HG03565 (cell line): ENCODE data around the gene LMNTD1.
"Not testable (repeated sequence)": the region's sequence is repeated elsewhere in the genome, so short reads cannot be mapped to it uniquely, and the experiment has no call there.

Source experiments
- ATAC-seq: cut with Tn5 transposase; IDR thresholded peaks from one replicate; pipeline ENCODE4 v1.9.1; 2021; ENCODE audit warnings: mild to moderate bottlenecking, moderate library complexity; ENCODE audit not compliant: unreplicated experiment

Gene LMNTD1

DNA sequence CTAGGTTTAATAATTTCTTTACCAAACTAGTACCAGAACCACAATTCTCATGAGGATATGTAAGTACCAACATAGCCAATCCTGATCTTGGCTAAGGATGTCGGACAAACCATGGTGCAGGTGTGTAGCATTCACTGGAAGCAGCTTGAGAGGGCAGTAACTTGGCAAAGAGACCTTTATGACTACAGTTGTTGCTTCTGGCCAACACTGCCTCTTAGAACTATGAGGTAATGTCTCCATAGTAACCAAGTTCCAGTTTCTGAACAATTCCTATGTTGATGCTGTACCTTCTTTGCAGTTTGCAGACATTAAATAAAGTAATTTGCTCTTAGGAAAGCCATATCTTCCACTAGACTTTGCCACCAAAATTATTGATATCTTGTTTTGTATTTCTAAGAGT, at the start of gene LMNTD1:
LMNTD1 (minus strand) TSS at position 186 of the 400 bp plus-strand sequence. CDS start 324 bp downstream, outside the sequence.
- no peak for ATAC-seq

GRCh38 chr12:25598956-25599355, 45.9 kb upstream of the LMNTD1 start:
- ATAC-seq = no peak

DNA sequence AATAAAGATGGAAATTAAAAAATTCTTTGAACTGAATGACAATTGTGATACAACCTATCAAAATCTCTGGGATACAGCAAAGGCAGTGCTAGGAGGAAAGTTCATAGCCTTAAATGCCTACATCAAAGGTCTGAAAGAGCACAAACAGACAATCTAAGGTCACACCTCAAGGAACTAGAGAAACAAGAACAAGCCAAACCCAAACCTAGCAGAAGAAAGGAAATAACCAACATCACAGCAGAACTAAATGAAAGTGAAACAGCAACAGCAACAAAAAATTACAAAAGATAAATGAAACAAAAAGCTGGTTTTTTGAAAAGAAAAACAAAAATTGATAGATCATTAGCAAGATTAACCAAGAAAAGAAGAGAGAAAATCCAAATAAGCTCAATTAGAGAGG, 42.4 kb upstream of the LMNTD1 start:
- ATAC-seq = not testable (repeated sequence)

GRCh38 chr12:25594376-25594775, 41.3 kb upstream of the LMNTD1 start:
- no peak for ATAC-seq

GRCh38 chr12:25592725-25593495, 39.8 kb upstream of the LMNTD1 start:
- no peak for ATAC-seq

DNA sequence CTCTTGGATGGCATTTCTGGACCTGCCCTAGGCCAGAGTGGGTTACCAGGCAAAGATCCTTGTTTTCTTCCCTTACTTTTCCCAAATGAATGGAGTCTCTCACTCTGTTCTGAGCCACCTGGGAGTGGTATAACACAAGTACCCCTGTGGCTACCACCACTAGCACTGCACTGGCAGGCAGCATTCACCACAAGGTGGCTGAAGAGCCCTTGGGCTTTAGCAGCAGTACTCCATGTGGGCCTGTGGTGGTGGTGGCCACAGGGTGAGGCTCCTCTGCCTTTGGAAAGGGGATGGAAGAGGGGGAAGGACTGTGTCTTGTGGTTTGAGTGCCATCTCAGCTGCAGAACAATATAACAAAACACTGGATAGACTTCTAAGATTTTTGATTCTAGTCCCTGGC, 38.1 kb upstream of the LMNTD1 start:
- ATAC-seq = no peak

DNA sequence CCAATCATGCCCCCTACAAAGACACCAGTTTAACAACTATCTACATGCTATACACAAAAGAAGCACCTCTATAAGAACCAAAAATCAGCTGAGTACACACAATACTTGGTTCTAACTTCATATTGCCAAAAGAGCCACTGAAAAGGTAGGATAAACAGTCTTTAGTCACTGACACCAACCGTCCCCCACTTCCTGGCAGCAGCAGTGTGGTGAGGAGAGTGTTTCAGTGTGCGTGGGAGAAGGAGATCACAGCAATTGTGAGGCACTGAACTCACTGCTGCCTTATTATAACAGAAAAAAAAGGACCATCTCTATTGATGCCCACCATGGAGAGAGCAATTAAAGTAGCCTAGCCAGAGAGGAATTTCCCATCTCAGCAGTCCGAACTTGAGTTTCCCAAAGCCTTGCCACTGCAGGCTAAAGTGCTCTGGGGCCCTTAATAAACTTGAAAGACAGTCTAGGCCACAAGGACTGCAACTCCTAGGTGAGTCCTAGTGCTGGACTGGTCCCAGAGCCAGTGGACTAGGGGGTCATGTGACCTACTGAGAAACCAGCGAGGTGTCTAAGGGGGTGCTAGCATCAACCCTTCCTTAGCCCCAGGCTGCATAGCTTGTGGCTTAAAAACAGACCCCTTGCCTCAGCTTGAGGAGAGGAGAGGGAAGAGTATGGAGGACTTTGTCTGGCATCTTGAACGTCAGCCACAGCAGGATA, 37.1 kb upstream of the LMNTD1 start:
- no peak for ATAC-seq

- no peak for ATAC-seq
These were observed 34.3 kb upstream of the LMNTD1 start for GRCh38 chr12:25587346-25587745.

- ATAC-seq = no peak
These were observed 32.6 kb upstream of the LMNTD1 start for GRCh38 chr12:25585662-25586061.

DNA sequence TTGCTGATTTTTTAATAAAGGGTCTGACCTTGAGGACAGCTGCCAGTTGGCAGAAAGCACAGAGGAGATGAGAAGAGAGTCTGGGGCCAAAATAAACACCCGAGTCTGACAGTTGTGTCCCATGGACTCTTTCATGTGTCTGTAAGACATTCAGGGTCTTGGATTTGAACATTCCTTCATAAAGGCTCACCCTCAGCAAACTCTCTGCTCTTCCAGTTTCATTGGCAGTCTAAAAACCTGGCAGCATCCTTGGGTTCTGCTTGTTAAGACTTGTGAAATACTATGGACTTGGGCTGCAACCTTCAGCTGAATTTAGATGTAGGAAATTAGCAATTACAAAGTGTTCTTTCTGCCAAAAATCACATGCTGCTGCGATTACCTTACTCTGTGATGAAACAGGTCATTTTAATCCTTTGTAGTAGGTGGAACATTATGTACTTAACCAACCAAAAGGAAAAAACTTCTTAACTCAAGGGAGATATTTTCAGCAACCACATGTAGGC, 32.0 kb upstream of the LMNTD1 start:
- ATAC-seq = no peak

DNA sequence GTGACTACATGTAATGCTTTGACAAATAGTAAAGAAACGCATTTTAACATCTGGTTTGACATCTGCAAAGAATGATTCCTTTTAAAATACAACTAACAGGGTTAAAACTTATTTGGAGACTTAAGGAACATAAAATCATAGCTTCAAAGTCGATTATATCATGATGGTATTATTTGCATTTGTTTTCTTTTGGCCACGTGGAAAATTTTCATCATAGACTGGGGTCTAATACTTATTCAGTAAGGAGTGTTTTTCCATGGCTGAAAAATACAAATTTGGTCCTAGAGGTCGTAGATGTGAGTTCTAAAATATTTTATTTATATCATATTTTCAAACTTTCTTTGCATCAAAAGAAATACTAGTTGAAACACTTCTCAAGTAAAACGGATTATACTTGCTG, 31.5 kb upstream of the LMNTD1 start:
- ATAC-seq = no peak

DNA sequence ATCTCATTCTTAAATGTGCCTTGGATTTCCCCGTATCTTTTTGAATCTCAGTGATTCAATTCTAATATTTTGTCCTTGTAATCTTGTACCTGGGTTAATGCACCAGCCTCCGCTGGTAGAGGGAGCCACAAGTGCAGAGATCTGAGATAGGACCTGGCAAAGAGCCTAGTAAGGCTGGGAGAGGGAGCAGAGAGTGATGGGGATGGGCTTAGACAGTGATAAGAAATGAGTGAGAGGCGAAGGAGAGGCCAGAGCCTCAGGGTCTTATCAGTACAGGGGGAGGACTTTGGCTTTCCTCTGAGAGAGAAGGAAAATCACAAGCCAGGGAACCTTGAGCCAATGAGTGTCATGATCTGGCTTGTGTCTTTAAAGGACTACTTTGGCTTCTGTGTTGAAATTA, 30.5 kb upstream of the LMNTD1 start:
- no peak for ATAC-seq

GRCh38 chr12:25581067-25581466, 28.0 kb upstream of the LMNTD1 start:
- no peak for ATAC-seq

DNA sequence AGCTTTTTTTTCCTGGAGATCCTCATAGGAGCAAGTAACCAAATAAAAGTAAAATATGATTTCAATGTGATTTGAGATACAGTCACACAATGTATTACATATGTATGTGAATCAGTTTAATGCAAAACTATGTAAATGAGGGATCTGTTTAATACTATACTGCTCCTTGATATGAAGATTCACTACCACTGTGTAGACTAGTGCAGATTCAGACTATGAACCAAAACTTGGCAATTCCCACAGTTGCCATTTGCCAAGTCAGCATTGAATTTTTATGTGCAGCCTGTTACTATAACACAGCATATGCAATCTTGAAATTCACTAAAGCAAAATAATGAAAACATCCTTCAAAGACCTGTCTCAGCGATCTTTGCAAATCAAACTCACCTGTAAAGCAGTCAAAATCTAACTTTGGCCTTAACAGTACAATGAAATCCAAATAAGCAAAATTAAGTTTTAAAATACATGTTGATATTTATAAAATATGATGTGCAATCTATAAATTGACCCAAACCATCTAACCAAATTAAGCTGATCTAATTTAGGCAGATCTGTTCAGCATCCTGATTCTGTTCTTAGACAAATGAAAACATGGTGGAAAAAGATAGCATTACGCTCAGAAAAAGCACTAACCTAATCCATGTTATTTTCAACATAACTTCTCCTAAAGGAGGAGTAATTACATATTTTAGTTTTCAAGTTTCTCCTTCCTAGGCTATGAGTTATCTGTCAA, 25.5 kb upstream of the LMNTD1 start:
- no peak for ATAC-seq

- no peak for ATAC-seq
These were observed 21.7 kb upstream of the LMNTD1 start for GRCh38 chr12:25574761-25575160.

DNA sequence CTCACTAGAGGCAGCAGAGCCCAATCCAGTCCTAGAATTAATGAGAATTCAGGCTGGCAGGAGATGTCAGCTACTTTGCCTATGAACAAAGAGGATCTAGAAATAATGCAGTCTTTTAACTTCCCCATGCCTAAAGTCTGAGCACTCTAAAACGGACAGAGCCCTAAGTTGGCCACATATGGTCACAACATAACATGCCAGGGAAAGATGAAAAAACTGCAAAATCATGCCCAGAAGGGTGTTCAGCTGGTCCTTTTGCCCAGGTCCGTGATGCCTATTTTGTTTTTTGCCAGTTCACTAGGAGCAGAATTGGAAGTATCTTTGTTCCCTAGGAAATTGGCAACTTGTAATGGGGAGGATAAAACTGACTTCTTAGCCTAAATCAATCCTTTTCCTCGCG, 20.3 kb upstream of the LMNTD1 start:
- no peak for ATAC-seq

- no peak for ATAC-seq
These were observed 17.3 kb upstream of the LMNTD1 start for GRCh38 chr12:25570418-25570817.

DNA sequence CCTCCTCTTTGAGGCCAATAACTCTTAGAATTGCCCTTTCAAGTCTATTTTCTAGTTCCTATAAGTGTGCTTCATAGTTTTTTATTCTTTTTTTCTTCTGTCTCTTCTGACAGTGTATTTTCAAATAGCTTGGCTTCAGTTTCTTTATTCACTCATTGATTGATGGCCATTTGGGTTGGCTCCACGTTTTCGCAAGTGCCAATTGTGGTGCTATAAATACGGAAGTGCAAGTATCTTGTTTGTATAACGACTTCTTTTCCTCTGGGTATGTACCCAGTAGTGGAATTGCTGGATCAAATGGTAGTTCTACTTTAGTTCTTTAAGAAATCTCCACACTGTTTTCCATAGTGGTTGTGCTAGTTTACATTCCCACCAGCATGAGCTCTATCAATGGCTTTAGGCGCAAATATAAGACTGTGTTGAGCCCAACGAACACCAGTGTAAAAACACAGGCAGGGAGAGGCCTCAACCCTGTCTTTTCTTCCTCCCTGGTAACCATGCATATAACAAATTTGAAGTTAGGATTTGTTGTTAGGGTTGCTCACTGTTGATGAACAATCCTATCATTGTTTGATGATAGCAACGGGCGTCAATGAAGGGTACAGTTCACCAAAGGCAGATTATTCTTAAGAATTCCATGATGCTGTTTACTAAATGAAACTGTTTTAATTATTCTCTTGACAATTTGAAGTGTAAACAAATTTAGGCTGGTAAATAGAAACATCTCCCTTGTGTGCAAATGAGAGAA, 13.3 kb upstream of the LMNTD1 start:
- ATAC-seq = no peak

DNA sequence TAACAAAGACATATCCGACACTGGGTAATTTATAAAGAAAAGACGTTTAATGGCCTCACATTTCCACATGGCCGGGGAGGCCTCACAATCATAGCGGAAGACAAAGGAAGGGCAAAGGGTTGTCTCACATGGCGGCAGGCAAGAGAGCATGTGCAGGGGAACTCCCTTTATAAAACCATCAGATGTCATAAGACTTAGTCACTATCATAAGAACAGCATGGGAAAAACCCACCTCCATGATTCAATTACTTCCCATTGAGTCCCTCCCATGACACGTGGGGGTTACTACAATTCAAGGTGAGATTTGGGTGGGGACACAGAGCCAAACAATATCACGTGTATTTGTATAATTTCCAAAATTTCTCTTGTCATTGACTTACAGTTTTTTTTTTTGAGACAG, 5.5 kb upstream of the LMNTD1 start:
- ATAC-seq = no peak

DNA sequence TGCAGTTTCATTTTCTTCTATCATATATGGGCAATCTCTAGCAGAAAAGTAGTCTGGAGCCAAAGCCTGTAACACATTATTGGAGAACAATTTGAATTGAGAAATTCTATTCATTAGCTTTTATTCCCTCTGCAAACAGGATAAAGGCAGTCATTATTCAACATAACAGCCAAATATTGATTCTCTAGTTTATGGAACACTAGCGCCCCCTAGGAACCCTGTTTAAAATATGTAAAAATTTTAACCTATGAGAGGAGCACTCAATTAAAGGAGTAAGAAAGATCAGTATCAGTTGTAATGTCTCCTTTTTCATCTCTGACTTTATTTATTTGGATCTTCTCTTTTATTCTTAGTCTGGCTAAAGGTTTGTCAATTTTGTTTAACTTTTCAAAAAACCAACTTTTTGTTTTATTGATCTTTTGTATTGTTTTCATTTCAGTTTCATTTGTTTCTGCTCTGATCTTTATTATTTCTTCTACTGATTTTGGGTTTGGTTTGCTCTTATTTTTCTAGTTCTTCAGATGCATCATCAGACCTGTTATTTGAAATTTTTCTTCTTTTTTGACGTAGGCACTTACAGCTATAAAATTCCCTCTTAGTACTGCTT, 4.8 kb upstream of the LMNTD1 start:
- ATAC-seq = no peak
